NCI-H2171 (cell line): Measurements from ENCODE around the gene TMEM198.
A peak's percentile ranks its signal among the peaks of the same experiment; 100 is the strongest.

ENCODE experiments used
- DNase-seq: peaks from one replicate; lab custom pipeline; 2025; lab: John Stamatoyannopoulos, UW

TMEM198 gene

DNA sequence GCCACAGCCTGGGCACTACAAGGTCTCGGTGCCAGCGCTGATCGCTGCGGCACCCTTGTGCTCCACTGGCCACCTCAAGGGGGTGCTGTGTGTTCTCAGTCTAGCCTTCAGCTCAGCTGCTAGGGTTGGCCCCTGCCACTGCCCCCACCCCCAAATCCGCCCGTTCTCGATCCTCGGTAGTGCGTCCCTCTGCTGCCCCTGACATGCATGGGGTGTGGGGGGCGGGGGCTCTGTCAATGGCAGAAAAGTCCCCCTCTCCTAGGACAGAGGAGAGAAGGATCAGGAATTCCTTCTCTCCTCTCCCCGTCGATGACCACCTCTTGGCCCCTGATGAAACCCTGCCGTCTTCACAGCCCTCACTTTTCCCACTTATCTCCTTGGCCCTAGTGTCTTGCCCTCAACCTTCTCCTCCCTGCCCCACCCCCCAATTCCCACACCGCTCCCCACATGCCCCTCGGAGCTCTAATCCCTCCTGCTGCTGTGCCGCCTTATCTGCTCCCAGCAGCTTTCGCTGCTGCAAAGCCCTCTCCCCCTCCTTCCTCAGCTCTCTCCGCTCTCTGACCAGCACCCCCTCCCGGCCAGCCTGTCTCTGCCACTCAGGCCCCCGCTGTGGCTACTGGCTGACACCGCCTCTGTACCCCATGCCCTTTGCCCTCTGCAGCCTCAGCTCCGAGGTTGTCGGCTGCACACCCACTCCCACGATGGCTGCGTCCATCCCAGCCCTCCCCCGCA, 33.9 kb upstream of the TMEM198 start:
- peak; percentile 38 for DNase-seq

GRCh38 chr2:219510512-219511135, 33.2 kb upstream of the TMEM198 start:
- DNase-seq = no peak

GRCh38 chr2:219511547-219512325, 32.1 kb upstream of the TMEM198 start:
- peak; percentile 62 for DNase-seq

DNA sequence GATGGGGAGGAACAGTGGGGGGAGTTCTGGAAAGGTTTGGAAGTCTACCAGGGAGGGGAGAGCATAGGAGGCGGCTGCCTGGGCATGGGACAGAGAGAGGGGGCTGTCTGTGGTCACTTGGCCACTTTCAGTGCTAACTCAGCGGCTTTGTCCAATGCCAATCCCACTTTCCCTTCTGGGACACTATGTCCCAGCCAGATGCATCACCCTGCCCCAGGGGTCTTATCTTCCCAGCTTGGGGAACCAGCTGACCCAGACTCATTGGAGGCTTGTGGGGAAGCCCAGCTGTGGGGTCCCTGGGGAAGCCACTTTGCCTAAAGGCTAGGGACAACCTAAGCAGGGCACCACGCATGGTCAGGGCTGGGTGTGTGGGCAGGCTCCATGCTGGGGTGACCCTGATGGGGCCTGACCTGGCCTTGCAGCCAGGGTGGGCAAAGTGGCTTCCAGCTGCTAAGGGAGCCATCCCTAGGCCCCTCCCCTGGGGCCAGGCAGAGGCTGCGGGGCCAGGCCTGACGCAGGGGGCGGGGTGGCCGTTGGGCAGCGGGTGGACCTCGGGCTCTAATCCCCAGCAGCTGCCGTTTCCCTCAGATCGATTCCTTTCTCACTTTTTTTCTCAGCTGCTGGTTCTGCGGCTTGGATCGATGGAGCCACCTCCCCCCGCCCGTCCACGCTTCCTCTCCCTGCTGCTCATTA, 31.2 kb upstream of the TMEM198 start:
- DNase-seq = no peak

DNA sequence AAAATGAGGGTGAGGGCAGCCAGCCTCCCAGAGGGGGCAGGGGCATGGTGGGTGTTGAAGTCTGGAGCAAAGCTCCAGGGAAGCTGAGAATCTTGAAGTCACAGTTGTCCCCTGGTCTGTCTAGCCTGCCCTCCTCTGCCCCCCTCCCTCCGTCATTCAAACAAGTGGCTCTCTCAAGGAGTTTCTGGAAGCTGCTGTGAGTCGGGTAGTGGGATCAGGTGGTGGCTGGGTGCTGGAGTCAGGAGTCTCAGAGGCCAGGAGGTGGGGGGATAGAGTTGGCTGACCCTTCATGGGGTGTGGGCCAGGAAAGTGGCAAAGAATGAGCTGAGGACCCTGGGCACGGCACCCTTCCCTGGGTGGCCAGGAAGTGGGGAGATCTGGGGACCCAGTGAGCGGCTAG, 30.0 kb upstream of the TMEM198 start:
- no peak for DNase-seq

DNA sequence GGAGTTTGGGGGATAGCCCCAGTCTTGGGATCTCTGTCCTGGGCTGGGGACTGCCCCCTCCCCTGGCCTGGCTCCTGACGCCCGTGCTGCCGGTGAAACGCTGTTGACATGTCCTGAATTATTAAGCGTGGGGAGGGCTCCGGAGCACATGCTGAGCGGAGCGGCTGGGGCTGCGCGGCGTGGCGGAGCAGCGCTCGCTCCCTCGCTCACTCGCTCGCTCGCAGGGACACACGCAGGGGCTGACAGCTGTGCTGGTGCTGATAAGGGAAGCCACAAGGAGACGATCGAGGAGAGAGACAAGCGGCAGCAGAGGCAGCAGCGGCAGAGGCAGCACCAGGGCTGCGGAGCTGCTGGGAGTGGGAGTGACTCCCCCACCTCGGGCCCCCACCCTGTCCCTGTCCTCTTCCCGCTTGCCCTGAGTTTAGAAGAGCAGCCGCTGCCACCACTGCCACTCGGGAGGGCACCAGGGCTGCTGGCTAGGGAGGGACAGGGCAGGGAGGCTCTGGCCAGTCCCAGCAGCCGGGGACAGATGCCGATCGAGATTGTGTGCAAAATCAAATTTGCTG, 29.5 kb upstream of the TMEM198 start, which contains the start of gene ASIC4:
Gene ASIC4, plus strand, starts transcription at position 287 of the 566 bp plus-strand sequence. Its CDS starts 243 bp downstream, at position 530.
- DNase-seq = peak; percentile 59

- no peak for DNase-seq
Measured at GRCh38 chr2:219514836-219515235, 29.0 kb upstream of the TMEM198 start.

DNA sequence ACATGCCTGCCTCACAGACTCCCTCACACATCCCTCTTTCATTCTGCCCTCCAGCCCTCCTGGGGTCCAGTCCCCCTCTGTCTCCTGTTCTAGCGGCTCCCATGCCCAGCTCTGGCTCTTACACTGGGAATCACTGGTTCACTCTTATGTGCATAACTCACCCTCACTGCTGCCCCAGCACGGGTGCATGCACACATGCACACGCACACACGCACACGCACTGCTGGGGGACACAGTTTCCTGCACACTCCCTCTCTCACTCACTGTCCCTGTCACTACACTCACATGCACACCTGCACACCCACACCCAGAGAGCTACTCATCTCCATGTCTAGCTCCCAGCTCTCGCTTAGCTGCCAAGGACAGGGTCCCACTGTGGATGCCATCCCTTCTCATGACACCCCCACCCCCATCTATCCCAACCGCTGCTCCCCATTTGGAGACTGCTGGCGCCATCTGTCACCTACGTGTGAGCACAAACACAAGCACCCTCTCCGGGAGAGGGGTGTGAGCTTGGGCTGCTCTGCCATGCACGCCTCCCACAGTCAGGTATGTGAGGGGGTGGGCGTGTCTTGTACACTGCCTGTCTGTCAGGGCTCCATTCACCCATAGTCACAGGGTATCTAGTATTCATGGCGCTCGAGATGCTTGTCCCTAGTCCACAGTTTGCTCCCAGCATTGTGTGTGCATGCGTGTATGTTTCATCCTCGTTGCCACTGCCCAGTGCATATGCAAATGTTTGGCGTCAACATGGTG, 27.8 kb upstream of the TMEM198 start:
- DNase-seq = no peak

DNA sequence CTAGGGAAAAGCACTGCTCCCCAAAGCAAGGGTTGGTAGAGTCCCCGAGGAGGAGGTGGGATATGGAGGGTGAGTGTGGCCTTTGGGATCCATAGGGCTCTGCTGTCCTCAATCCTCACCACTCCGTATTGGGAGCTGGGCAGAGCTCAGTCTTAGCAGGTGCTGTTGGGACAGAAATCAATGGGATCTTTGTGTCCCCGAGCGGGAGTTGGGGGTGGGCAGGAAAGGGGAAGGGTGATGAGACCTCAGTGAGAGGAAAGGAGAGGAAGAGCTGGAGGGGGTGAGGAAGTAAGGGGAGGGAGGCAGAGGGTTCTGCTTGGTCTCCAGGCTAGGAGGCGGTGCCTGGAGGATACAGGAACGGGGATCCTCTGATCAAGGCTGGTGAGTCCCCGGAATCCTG, 26.9 kb upstream of the TMEM198 start:
- DNase-seq = no peak

DNA sequence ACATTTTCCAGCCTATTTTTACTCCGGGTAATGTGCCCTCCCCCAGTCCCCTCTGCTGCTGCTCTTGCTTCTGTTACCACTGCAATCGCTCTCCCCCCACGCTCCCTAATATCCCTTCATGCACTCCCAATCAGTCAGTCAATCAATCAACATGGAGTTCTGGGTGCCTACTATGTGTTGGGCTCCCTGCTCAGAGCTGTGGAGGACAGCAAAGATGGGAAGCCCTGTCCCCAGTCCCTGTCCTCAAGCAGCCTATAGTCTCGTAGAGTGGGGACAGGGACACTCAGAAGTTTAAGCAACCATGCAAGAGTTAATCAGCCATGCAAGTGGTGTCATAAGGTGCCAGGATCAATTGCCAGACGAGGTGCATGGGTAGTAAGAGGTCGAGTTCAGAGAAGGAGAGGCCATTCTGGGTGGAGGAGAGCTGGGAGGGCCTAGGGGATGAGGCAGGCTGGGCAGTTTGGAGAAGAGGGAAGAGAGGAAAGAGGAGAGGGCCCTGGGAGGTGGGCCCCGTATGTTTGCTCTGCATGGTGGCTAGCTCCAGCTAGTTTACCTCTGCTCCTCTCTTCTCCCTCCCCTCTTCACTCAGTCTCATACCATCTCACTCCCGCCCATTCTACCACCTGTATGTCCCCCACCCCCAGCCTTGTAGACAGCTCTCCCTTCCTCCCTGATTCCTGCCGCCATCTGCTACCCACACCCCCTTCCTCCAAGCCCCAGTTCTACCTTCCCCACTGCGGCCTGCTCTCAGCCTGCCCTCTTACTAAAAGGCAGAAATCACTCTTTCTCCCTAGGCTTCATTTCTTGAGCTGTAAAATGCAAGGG, 25.7 kb upstream of the TMEM198 start:
- DNase-seq = peak; percentile 69

DNA sequence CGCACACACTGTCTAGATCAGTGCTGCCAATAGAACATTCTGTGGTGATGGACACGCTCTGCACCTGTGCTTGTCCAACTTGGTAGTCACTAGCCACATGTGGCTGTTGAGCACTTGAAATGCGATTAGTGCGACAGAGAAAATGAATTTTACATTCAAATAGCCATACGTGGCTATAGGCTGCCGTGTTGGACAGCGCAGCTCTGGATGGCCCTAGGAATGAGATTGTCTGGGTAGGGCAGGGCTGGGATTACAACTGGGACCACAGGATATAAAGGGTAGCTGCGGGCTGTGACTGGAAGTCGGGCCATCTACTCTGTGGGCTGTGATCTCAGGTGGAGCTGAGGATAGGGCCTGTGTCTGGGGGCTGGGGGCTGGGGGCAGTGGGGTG, 24.3 kb upstream of the TMEM198 start:
- DNase-seq = no peak

- no peak for DNase-seq
Measured at GRCh38 chr2:219520079-219520478, 23.7 kb upstream of the TMEM198 start.

GRCh38 chr2:219521066-219521880, 22.6 kb upstream of the TMEM198 start:
- DNase-seq = no peak

- no peak for DNase-seq
Measured at GRCh38 chr2:219522111-219523030, 21.5 kb upstream of the TMEM198 start.

DNA sequence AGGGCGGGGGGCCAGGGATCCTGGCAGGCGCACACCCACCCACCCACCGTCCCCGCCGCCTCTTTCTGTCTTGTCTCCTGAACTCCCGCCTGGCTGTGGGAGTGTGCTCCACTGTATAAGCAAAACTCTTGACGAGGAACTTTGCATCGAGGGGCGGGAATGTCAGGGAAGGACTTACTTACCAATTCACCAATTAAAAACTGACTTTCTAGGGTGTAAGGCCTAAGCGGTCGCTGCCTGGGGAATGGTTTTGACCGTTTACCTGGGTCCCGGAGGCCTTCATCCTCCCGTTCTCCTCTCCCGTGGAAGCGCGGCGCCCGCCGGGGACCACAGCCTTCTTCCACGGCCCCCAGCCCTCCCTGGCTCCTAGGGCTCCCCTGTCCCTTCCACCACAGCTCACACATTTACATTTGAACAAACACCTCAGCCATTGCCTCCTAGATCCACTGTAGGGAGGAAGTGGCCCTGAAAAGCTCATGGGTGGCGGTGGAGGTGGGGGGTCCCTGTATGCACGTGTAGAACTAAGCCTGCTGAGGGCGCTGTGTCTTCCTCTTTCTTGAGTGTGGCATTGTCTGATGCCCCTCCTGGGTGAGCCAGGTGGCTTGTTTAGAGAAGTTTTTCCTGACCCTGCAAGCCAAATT, 20.7 kb upstream of the TMEM198 start:
- DNase-seq = no peak

GRCh38 chr2:219524817-219525216, 19.0 kb upstream of the TMEM198 start:
- no peak for DNase-seq

- DNase-seq = no peak
Measured at GRCh38 chr2:219525533-219526232, 18.1 kb upstream of the TMEM198 start.
